Measurements from ENCODE around the gene ZFYVE26. TPM values are rescaled to one million over a fixed set of nuclear protein-coding genes. Genes with fewer than 3 reads are reported as not detected.
"Not testable (repeated sequence)": the region's sequence is repeated elsewhere in the genome, so short reads cannot be mapped to it uniquely, and the experiment has no call there.

ZFYVE26 gene
- total RNA-seq, 1 donor from 2014 or later, result 15.2 TPM

GRCh38 chr14:67734675-67735074 is 81.7 kb downstream of the ZFYVE26 start:
- no peak for DNase-seq (ENCODE audit: low spot score)
- intact Hi-C loops (cut with micrococcal nuclease), result no loop called here
- no peak overlapping the region for H3K4me3 Mint-ChIP-seq
- H3K9me3 Mint-ChIP-seq, result no peaks in the 10 kb centered on the region
- no peaks in the 10 kb centered on the region for H3K36me3 Mint-ChIP-seq (ENCODE audit: low read depth)
- no peak overlapping the region for H3K27ac Mint-ChIP-seq
- H3K4me1 Mint-ChIP-seq (ENCODE audit: low read depth), result no peaks in the 10 kb centered on the region
- peaks cover 6% of the 10 kb centered on the region for H3K27me3 Mint-ChIP-seq (ENCODE audit: insufficient read depth)

GRCh38 chr14:67733616-67734015 is 82.8 kb downstream of the ZFYVE26 start:
- peaks cover 8% of the 10 kb centered on the region for H3K27me3 Mint-ChIP-seq (ENCODE audit: insufficient read depth)
- no peak overlapping the region for H3K4me3 Mint-ChIP-seq

GRCh38 chr14:67729072-67729885 is 87.1 kb downstream of the ZFYVE26 start:
- Mint-ChIP-seq H3K9me3 (no peaks in the 10 kb centered on the region), H3K4me1 (ENCODE audit: low read depth) (no peaks in the 10 kb centered on the region), H3K36me3 (ENCODE audit: low read depth) (no peaks in the 10 kb centered on the region), H3K27ac (no peak overlapping the region), H3K27me3 (ENCODE audit: insufficient read depth) (peaks cover 4% of the 10 kb centered on the region), H3K4me3 (no peak overlapping the region)
- DNase-seq (ENCODE audit: low spot score), result no peak
- intact Hi-C loops (cut with micrococcal nuclease), result no loop called here

More at GRCh38 chr14:67733616-67734015, 82.8 kb downstream of the ZFYVE26 start:
- Mint-ChIP-seq H3K36me3 (ENCODE audit: low read depth) (no peaks in the 10 kb centered on the region), H3K9me3 (no peaks in the 10 kb centered on the region), H3K4me1 (ENCODE audit: low read depth) (no peaks in the 10 kb centered on the region), H3K27ac (no peak overlapping the region)
- intact Hi-C loops (cut with micrococcal nuclease), result no loop called here
- no peak for DNase-seq (ENCODE audit: low spot score)

GRCh38 chr14:67728258-67728657 is 88.1 kb downstream of the ZFYVE26 start:
- no peak for DNase-seq (ENCODE audit: low spot score)
- intact Hi-C loops (cut with micrococcal nuclease), result no loop called here
- H3K4me1 Mint-ChIP-seq (ENCODE audit: low read depth), result no peaks in the 10 kb centered on the region
- H3K27ac Mint-ChIP-seq, result no peak overlapping the region
- H3K4me3 Mint-ChIP-seq, result no peak overlapping the region
- H3K36me3 Mint-ChIP-seq (ENCODE audit: low read depth), result no peaks in the 10 kb centered on the region
- peaks cover 4% of the 10 kb centered on the region for H3K27me3 Mint-ChIP-seq (ENCODE audit: insufficient read depth)
- no peaks in the 10 kb centered on the region for H3K9me3 Mint-ChIP-seq

GRCh38 chr14:67727361-67727760 is 89.0 kb downstream of the ZFYVE26 start:
- no peaks in the 10 kb centered on the region for H3K4me1 Mint-ChIP-seq (ENCODE audit: low read depth)
- DNase-seq (ENCODE audit: low spot score), result no peak
- H3K27ac Mint-ChIP-seq, result no peak overlapping the region
- H3K36me3 Mint-ChIP-seq (ENCODE audit: low read depth), result no peaks in the 10 kb centered on the region
- no peaks in the 10 kb centered on the region for H3K9me3 Mint-ChIP-seq
- intact Hi-C loops (cut with micrococcal nuclease), result no loop called here
- no peak overlapping the region for H3K4me3 Mint-ChIP-seq
- H3K27me3 Mint-ChIP-seq (ENCODE audit: insufficient read depth), result peaks cover 12% of the 10 kb centered on the region

GRCh38 chr14:67725171-67725570 is 91.2 kb downstream of the ZFYVE26 start:
- H3K27me3 Mint-ChIP-seq (ENCODE audit: insufficient read depth), result peaks cover 19% of the 10 kb centered on the region
- H3K27ac Mint-ChIP-seq, result no peak overlapping the region
- no peaks in the 10 kb centered on the region for H3K9me3 Mint-ChIP-seq
- DNase-seq (ENCODE audit: low spot score), result no peak
- no peaks in the 10 kb centered on the region for H3K4me1 Mint-ChIP-seq (ENCODE audit: low read depth)
- no peaks in the 10 kb centered on the region for H3K36me3 Mint-ChIP-seq (ENCODE audit: low read depth)
- H3K4me3 Mint-ChIP-seq, result no peak overlapping the region
- intact Hi-C loops (cut with micrococcal nuclease), result no loop called here

GRCh38 chr14:67722293-67722692 is 94.1 kb downstream of the ZFYVE26 start:
- Mint-ChIP-seq H3K4me3 (no peak overlapping the region), H3K27me3 (ENCODE audit: insufficient read depth) (peaks cover 22% of the 10 kb centered on the region), H3K4me1 (ENCODE audit: low read depth) (no peaks in the 10 kb centered on the region), H3K9me3 (no peaks in the 10 kb centered on the region), H3K27ac (no peak overlapping the region), H3K36me3 (ENCODE audit: low read depth) (no peaks in the 10 kb centered on the region)
- DNase-seq (ENCODE audit: low spot score), result no peak
- intact Hi-C loops (cut with micrococcal nuclease), result no loop called here

GRCh38 chr14:67721875-67722274 is 94.5 kb downstream of the ZFYVE26 start:
- no peak overlapping the region for H3K4me3 Mint-ChIP-seq
- intact Hi-C loops (cut with micrococcal nuclease), result no loop called here
- H3K27ac Mint-ChIP-seq, result no peak overlapping the region
- no peaks in the 10 kb centered on the region for H3K36me3 Mint-ChIP-seq (ENCODE audit: low read depth)
- H3K4me1 Mint-ChIP-seq (ENCODE audit: low read depth), result no peaks in the 10 kb centered on the region
- no peak for DNase-seq (ENCODE audit: low spot score)
- peaks cover 22% of the 10 kb centered on the region for H3K27me3 Mint-ChIP-seq (ENCODE audit: insufficient read depth)
- no peaks in the 10 kb centered on the region for H3K9me3 Mint-ChIP-seq

- intact Hi-C loops (cut with micrococcal nuclease), result no loop called here
- Mint-ChIP-seq H3K27me3 (ENCODE audit: insufficient read depth) (peaks cover 22% of the 10 kb centered on the region), H3K36me3 (ENCODE audit: low read depth) (no peaks in the 10 kb centered on the region), H3K27ac (no peak overlapping the region), H3K4me1 (ENCODE audit: low read depth) (no peaks in the 10 kb centered on the region), H3K9me3 (no peaks in the 10 kb centered on the region), H3K4me3 (no peak overlapping the region)
- DNase-seq (ENCODE audit: low spot score), result no peak
Measured at GRCh38 chr14:67719866-67720265, 96.5 kb downstream of the ZFYVE26 start.

- H3K9me3 Mint-ChIP-seq; H3K4me3 Mint-ChIP-seq; H3K36me3 Mint-ChIP-seq (ENCODE audit: low read depth); H3K27ac Mint-ChIP-seq; intact Hi-C loops (cut with micrococcal nuclease); H3K4me1 Mint-ChIP-seq (ENCODE audit: low read depth); DNase-seq (ENCODE audit: low spot score): not testable (repeated sequence)
- peaks cover 20% of the 10 kb centered on the region for H3K27me3 Mint-ChIP-seq (ENCODE audit: insufficient read depth)
Measured at GRCh38 chr14:67719385-67719784, 97.0 kb downstream of the ZFYVE26 start.

- intact Hi-C loops (cut with micrococcal nuclease), result no loop called here
- DNase-seq (ENCODE audit: low spot score), result no peak
- H3K4me3 Mint-ChIP-seq, result no peak overlapping the region
- no peaks in the 10 kb centered on the region for H3K4me1 Mint-ChIP-seq (ENCODE audit: low read depth)
- no peak overlapping the region for H3K27ac Mint-ChIP-seq
- peaks cover 19% of the 10 kb centered on the region for H3K27me3 Mint-ChIP-seq (ENCODE audit: insufficient read depth)
- no peaks in the 10 kb centered on the region for H3K36me3 Mint-ChIP-seq (ENCODE audit: low read depth)
- no peaks in the 10 kb centered on the region for H3K9me3 Mint-ChIP-seq
Measured at GRCh38 chr14:67718265-67718664, 98.1 kb downstream of the ZFYVE26 start.

- intact Hi-C loops (cut with micrococcal nuclease), result no loop called here
Measured at GRCh38 chr14:67717048-67717447, 99.3 kb downstream of the ZFYVE26 start.

GRCh38 chr14:67710209-67710608 is 106.2 kb downstream of the ZFYVE26 start:
- Mint-ChIP-seq H3K27me3 (ENCODE audit: insufficient read depth) (peaks cover 2% of the 10 kb centered on the region), H3K4me3 (no peak overlapping the region), H3K4me1 (ENCODE audit: low read depth) (no peaks in the 10 kb centered on the region), H3K9me3 (peaks cover 12% of the 10 kb centered on the region), H3K27ac (no peak overlapping the region), H3K36me3 (ENCODE audit: low read depth) (no peaks in the 10 kb centered on the region)
- intact Hi-C loops (cut with micrococcal nuclease), result no loop called here
- no peak for DNase-seq (ENCODE audit: low spot score)

More at GRCh38 chr14:67717048-67717447, 99.3 kb downstream of the ZFYVE26 start:
- DNase-seq (ENCODE audit: low spot score), result no peak
- peaks cover 9% of the 10 kb centered on the region for H3K27me3 Mint-ChIP-seq (ENCODE audit: insufficient read depth)
- no peaks in the 10 kb centered on the region for H3K36me3 Mint-ChIP-seq (ENCODE audit: low read depth)
- no peak overlapping the region for H3K27ac Mint-ChIP-seq
- H3K4me1 Mint-ChIP-seq (ENCODE audit: low read depth), result no peaks in the 10 kb centered on the region
- H3K9me3 Mint-ChIP-seq, result no peaks in the 10 kb centered on the region
- H3K4me3 Mint-ChIP-seq, result no peak overlapping the region

- H3K4me3 Mint-ChIP-seq; DNase-seq (ENCODE audit: low spot score); H3K36me3 Mint-ChIP-seq (ENCODE audit: low read depth); H3K4me1 Mint-ChIP-seq (ENCODE audit: low read depth); intact Hi-C loops (cut with micrococcal nuclease); H3K27ac Mint-ChIP-seq; H3K27me3 Mint-ChIP-seq (ENCODE audit: insufficient read depth): not testable (repeated sequence)
- peaks cover 12% of the 10 kb centered on the region for H3K9me3 Mint-ChIP-seq
Measured at GRCh38 chr14:67709796-67710195, 106.6 kb downstream of the ZFYVE26 start.

Data from activated T-helper 1 cell treated with anti-CD3 and anti-CD28 coated beads, Interleukin-12 subunit alpha, Interleukin-12 subunit beta, Interleukin-2, Interleukin-4 antibody, amounts not matched to agents 30 ng/mL and 10 ng/mL and 1 ng/mL, durations not matched to agents 14 hours and 24 hours and 36 hours (primary cell).